ENCODE results near the gene MYOD1.

- TF ChIP-seq CTCF (IDR thresholded peaks at IDR 0.05): no peak
- TF ChIP-seq REST (IDR thresholded peaks at IDR 0.05; ENCODE audit: insufficient read depth in 1 of 2, low read depth in 2 of 2, low read length in 1 of 2): no peak
Observed at GRCh38 chr11:17739945-17740338, 20.6 kb downstream of the MYOD1 start.

All from Panc1 (cell line).